ENCODE results near the gene PMVK. TPM values are rescaled to one million over a fixed set of nuclear protein-coding genes. Genes with fewer than 3 reads are reported as not detected.

The PMVK gene
- total RNA-seq, 1 donor from 2014 or later: 29.5 TPM

GRCh38 chr1:154906621-154907081 is 29.9 kb downstream of the PMVK start:
- Mint-ChIP-seq H3K4me3 (ENCODE audit: unreplicated experiment) (no peak overlapping the region), H3K36me3 (ENCODE audit: unreplicated experiment) (no peaks in the 10 kb centered on the region), H3K4me1 (ENCODE audit: unreplicated experiment) (no peaks in the 10 kb centered on the region), H3K27ac (ENCODE audit: unreplicated experiment) (no peak overlapping the region), H3K9me3 (ENCODE audit: unreplicated experiment) (peaks cover 4% of the 10 kb centered on the region), H3K27me3 (ENCODE audit: unreplicated experiment) (no peaks in the 10 kb centered on the region)
- no peak for TF ChIP-seq CTCF (IDR thresholded peaks at IDR 0.05)
- DNase-seq (ENCODE audit: extremely low spot score, unreplicated experiment): no peak

- peaks cover 6% of the 10 kb centered on the region for H3K27me3 Mint-ChIP-seq (ENCODE audit: unreplicated experiment)
- no peak for DNase-seq (ENCODE audit: extremely low spot score, unreplicated experiment)
- peaks cover 4% of the 10 kb centered on the region for H3K9me3 Mint-ChIP-seq (ENCODE audit: unreplicated experiment)
- H3K36me3 Mint-ChIP-seq (ENCODE audit: unreplicated experiment): no peaks in the 10 kb centered on the region
- no peak overlapping the region for H3K4me3 Mint-ChIP-seq (ENCODE audit: unreplicated experiment)
- no peak for TF ChIP-seq CTCF (IDR thresholded peaks at IDR 0.05)
- no peaks in the 10 kb centered on the region for H3K4me1 Mint-ChIP-seq (ENCODE audit: unreplicated experiment)
- H3K27ac Mint-ChIP-seq (ENCODE audit: unreplicated experiment): no peak overlapping the region
Observed at GRCh38 chr1:154902938-154903566, 33.5 kb downstream of the PMVK start.

- Mint-ChIP-seq H3K36me3 (ENCODE audit: unreplicated experiment) (no peaks in the 10 kb centered on the region), H3K4me3 (ENCODE audit: unreplicated experiment) (no peak overlapping the region), H3K4me1 (ENCODE audit: unreplicated experiment) (no peaks in the 10 kb centered on the region), H3K27me3 (ENCODE audit: unreplicated experiment) (peaks cover 10% of the 10 kb centered on the region), H3K9me3 (ENCODE audit: unreplicated experiment) (no peaks in the 10 kb centered on the region), H3K27ac (ENCODE audit: unreplicated experiment) (no peak overlapping the region)
- TF ChIP-seq CTCF (IDR thresholded peaks at IDR 0.05): no peak
- DNase-seq (ENCODE audit: extremely low spot score, unreplicated experiment): no peak
Observed at GRCh38 chr1:154901591-154901990, 34.9 kb downstream of the PMVK start.

- TF ChIP-seq CTCF (IDR thresholded peaks at IDR 0.05): no peak
- Mint-ChIP-seq H3K9me3 (ENCODE audit: unreplicated experiment) (no peaks in the 10 kb centered on the region), H3K27ac (ENCODE audit: unreplicated experiment) (no peak overlapping the region), H3K4me3 (ENCODE audit: unreplicated experiment) (no peak overlapping the region), H3K4me1 (ENCODE audit: unreplicated experiment) (no peaks in the 10 kb centered on the region), H3K36me3 (ENCODE audit: unreplicated experiment) (no peaks in the 10 kb centered on the region), H3K27me3 (ENCODE audit: unreplicated experiment) (peaks cover 31% of the 10 kb centered on the region)
- no peak for DNase-seq (ENCODE audit: extremely low spot score, unreplicated experiment)
Observed at GRCh38 chr1:154899041-154899440, 37.5 kb downstream of the PMVK start.

GRCh38 chr1:154896771-154897286 is 39.7 kb downstream of the PMVK start:
- Mint-ChIP-seq H3K27me3 (ENCODE audit: unreplicated experiment) (peaks cover 46% of the 10 kb centered on the region), H3K4me3 (ENCODE audit: unreplicated experiment) (no peak overlapping the region), H3K27ac (ENCODE audit: unreplicated experiment) (no peak overlapping the region), H3K36me3 (ENCODE audit: unreplicated experiment) (no peaks in the 10 kb centered on the region), H3K4me1 (ENCODE audit: unreplicated experiment) (no peaks in the 10 kb centered on the region), H3K9me3 (ENCODE audit: unreplicated experiment) (peaks cover 4% of the 10 kb centered on the region)
- DNase-seq (ENCODE audit: extremely low spot score, unreplicated experiment): no peak
- no peak for TF ChIP-seq CTCF (IDR thresholded peaks at IDR 0.05)
